Fibroblast of skin of back (primary cell): ENCODE data around the gene CD180.

Experiments
- DNase-seq: peaks from one replicate; pipeline ENCODE4 v3.0.0-alpha.2; 2013

Gene CD180

DNA sequence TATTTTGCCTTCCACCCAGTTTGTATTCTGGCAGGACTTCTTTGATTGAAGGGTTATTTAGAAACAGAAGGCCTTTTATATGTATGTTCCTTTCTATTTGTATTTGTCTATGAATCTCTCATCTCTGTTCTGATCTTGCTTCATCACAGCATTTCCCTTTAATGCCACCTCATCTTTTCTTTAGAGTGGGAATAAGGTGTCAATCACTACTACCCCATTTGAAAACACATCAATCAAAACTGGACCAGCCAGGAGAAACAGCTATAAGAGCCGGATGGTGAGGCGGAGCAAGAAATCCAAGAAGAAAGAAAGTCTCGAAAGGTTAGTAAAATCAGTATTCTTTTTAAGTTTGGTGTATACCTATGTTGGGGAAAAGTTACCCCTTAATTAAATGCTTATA lies 36.3 kb downstream of the CD180 start:
- DNase-seq = no peak

DNA sequence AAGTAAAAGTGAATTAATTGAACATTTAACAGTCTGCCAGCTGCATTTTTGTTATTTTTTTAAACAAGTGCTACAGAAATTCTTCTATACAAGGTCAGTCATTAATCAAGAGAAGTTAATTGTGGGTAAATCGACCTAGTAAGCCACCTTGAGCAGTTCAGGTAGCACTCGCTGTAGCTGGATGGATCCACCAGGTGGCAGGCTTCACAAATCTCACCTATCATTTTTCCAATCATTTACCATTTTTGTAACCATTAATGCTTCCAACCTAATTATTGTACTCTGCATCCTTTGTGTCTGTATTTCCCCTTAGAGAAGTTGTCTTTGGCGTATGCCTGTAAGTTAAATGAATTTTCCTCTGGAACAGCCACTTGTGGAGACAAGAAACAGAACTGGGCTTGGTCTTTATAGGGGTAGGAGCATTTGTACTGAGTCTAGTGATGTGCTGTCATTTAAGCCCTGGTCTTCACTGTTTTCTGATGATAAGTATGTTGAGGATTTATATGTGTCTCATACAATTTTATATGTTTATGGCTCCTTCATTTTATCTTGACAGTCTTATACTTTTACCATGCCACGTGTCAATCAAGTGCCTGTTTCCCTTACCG lies 39.5 kb downstream of the CD180 start:
- peak; percentile 8 for DNase-seq

DNA sequence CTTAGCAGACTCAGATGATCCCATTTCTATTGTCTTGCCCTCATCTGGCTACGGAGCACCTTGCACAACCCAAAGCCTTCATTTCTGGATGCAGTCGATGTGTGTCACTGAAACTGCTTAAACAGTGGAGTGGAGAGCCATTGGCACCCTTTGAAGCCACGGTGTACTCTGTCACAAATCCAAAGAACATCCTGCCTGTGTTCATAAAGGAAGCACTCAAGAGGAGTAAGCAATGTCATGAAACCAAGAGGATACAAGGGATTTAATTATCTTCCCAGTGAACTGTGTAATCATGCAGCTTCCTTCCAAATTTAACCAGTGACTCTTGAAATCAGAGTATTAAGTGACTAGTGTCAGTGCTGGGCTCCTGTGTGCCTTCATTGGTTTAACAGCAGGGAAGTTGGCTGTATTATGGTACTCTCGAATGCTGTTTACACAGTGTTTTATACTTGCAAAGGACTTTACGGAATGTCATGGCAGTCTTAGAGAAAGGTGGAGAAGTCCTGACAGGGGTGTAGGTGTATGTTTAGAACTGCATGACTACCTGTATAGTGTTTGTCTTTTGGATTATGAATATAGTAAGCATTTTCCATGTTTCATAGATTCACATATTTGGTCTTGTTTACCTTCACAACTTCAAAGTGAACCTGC lies 41.9 kb downstream of the CD180 start:
- DNase-seq = no peak

DNA sequence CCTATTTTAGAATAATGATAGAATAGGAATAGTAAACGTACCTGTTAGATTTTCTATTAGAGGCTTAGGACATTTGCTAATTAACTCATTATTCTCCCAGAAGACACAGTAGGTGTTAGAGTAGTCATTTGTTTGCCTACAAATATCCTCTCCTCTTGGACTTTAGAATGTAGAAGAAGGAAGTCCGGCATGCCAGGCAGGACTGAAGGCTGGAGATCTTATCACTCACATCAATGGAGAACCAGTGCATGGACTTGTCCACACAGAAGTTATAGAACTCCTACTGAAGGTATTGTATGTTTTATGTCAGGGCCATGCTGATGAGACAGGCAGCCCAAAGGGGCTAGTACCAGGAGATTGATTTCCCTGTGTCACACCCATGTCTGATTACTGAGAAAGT lies 43.3 kb downstream of the CD180 start:
- no peak for DNase-seq

DNA sequence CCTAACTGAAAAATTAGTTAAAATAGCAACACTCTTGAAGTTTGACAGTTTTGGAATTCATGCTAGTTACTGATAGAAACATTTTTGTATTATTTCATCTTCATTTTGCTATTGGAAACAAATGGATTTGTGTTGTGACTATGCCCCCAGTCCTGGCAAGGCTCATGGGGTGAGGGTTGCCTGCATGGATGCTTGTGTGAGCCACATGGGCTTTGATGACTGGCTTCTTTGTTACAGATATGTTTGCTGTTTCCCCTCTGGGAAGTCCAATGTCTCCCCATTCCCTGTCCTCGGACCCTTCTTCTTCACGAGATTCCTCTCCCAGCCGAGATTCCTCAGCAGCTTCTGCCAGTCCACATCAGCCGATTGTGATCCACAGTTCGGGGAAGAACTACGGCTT lies 44.2 kb downstream of the CD180 start:
- no peak for DNase-seq

DNA sequence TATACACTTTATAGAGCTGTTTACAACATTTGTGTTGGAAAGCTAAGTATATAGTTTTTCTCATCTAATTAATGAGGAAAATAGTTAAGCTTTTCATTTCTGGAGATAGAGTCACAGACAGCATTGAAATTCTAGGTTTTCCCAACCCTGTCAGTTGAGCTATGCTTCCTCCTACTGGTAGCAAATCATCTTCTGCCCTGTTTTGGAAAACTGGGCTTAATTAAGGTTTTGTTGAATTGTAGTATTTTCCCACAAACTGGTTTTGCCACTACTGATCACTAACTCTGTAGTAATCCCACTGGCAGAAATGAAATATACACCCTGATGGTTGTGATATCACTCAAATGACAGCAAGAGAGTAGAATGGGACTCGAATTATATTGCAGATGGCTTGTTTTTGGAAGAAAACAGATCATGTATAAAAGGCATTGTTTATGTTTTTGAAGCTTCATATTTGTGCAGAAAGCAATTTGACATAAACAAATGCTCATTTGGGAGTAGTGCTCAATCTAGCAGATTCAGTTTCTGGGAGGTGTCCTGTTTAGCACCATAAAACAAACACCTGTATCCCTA lies 46.6 kb downstream of the CD180 start:
- DNase-seq = peak; percentile 16

DNA sequence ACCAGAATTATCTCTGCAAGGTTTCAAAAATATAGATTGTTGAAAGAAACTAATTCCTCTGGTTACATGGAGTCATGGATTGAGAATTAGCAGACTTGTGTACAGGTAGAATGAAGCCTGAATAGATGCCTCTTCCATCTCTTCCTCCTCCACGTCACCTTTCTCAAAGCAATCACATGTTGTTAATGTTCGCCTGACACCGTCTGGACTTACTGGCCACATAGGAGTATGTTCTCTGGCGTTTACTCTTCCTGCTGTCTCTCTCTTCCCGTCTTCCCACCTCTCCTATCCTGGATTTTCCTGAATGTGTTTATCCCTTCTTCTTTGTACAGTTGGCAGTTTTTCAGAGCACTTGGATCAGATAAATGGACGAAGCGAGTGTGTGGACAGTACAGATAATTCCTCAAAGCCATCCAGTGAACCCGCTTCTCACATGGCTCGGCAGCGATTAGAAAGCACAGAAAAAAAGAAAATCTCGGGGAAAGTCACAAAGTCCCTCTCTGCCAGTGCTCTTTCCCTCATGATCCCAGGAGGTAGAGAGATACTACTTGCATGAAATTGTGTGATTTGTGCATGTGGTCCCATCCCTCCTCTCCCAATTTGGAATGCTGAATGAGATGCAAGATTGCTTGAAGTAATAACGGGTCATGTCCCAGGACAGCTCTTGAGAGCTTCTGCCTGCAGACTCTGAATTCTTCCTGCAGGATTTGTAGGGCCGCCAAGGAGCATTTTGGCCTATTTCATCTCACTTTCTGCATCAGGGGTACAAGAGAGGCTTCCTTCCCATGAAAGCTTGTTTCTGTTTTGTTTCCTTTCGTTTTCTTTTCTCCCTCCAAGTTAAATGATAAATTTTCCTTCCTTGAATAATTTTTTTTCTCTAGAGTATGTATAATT lies 47.3 kb downstream of the CD180 start:
- DNase-seq = no peak

DNA sequence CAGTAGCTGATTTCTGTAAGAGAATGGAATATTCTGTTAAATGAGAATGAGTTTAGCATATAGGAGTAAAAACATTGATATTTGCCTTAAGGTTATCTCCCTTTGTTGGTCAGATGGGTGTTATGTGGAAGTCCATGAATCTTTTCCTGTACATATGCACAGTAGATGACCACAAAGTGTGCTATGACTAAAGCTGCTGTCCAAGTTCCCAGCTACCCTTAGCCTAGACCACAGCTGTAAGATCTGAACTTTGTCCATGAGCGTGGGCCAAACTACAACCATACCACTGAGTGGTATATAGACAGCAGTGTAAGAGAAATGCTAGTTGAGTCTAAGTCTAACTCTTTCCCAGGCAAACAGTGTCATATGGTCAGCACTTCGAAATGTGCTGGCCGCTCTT lies 48.8 kb downstream of the CD180 start:
- DNase-seq = no peak

DNA sequence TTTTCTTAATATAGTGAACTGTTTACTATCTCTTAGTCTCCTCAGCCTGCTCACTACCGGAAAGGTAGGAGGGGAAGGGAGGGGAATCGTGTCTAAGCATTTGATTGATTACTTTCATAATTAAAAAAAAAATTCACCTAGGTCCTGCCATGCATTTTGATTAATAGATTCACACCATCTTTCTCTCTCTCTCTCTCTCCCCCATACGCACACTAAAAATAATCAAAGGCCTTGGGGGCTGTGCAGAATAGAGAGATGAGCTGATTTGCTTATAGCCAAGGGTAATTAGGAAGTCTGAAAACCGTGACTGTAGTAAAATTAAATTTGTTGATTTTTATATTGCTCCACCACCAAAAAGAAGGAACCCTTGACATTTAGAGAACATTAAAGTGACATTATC lies 49.6 kb downstream of the CD180 start:
- DNase-seq = no peak

DNA sequence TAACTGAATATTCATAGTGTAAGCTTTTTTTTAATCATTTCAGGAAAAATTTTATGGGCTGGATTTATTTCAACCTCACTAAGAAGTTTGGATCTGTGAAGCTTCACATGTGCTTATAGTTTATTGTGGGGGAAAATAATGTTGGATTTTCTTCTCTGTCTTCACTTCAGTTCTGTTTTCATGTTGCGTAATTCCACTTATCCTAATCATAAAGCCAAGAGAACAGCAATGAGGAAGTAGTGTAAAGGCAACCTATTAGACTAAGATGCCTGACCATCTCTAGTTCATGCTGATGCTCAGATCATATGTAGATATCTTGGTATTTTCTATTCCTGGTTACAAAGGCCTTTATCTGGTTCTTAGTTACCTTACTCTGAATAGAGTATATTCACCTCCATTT lies 50.0 kb downstream of the CD180 start:
- no peak for DNase-seq

DNA sequence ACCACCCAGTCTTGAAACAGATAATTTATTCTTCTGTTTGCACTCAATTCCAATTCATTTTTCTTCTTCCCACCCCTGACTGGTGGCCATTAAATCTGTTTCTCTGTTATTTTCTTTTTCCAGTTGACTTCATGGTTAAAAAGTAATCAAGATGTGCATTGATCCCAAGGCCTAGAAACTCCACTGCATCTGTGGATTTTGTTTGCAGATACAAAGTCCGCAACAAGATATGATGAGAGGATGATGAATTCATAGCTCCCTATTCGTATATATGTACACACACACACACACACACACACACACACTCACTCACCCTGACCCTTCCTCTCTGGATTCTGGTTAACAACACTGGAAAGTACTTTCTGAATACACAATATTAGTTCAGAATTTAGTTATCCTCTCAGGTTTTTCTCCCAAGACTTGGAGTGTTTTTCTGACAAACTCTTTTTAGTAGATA lies 52.4 kb downstream of the CD180 start:
- DNase-seq = no peak

DNA sequence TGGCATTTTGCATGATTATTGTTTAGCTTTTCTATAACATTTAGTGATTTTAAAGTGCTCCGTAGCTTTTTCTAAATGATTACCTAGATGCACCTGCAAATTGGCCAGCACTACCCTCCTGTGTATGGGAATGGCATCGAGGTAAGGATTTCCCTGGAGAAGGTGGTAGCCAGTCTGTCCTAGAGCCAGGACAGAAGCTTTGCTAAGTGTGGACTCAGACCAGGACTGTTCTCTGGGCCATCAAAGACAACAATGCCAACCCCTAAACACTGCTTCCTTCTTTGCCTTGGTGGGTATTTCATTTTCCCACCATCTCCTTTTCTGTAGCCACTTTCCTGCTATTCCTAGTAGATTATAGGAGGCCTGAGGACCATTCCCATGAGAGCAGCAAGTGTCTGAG lies 53.0 kb downstream of the CD180 start:
- DNase-seq = no peak

DNA sequence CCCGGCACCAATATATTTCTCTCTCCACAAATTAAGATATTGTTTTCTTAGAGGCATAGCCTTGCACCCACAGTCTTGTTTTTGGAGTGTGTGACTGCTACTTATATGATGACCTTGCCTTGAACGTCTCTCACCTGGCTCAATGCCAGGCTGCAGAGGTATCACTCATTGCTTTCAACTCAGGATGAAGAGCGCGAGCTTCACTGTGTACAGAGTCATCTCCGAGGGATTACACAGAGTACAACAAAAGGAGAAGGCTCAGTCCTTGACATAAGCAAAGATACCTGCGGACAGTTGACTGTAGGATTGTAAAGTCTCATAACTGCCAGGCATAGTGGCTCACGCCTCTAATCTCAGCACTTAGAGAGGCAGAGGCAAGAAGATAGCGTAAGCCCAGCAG lies 53.8 kb downstream of the CD180 start:
- no peak for DNase-seq

DNA sequence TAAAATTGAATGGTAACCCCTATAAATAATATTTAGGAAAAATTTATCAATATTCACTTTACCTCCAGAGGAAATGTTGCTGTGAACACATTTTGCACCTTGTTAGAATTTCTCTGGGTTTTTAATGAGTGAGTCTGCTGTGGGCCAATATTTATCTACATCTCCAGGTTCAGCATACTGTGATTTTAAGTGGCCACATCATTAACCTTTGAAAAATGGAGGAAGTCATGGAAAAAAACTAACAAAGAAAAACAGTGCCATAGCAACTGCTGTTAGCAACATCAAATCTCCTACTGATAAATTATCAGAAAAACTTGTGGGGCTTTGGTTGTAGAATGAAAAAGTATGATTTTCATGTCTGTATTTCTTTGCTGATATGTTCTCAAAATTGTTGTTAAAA lies 55.0 kb downstream of the CD180 start:
- no peak for DNase-seq

DNA sequence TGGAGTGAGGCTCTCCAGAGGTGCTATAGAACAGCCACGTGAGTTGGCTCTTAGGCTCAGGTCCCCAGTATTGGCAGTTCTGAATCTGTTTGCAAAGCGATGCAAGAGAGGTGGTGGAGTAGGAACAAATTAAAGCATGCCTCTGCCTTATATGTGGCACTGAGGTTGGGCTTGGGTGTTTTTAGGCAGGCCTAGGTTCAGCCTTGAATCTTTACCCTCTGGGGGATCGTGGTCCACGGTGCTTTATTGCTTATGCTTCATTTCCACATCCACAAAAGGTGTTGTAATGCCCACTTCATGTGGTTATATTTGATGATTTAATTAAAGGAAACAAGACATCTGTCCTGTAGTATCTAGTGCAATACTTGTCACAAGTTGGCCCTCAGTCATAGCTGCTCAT lies 56.2 kb downstream of the CD180 start:
- no peak for DNase-seq

DNA sequence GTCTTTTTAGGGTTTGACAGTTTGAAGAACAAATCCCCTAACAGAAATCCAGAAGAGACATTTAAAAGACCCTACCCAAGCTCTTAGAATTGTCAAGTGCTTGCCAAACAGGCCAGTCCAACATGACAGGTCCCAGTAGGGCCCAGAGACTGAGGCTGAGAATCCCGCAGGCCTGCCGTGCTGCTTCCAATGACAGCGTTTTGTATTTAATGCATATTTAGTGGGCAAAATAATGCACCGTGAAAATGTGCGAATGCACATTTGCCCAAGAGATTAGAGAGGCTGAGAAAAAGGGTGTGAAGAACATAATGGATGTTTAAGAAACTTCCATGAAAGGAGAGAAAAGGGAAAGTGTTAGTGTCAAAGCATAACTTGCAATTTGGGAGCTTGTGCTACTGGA lies 57.6 kb downstream of the CD180 start:
- DNase-seq = no peak

DNA sequence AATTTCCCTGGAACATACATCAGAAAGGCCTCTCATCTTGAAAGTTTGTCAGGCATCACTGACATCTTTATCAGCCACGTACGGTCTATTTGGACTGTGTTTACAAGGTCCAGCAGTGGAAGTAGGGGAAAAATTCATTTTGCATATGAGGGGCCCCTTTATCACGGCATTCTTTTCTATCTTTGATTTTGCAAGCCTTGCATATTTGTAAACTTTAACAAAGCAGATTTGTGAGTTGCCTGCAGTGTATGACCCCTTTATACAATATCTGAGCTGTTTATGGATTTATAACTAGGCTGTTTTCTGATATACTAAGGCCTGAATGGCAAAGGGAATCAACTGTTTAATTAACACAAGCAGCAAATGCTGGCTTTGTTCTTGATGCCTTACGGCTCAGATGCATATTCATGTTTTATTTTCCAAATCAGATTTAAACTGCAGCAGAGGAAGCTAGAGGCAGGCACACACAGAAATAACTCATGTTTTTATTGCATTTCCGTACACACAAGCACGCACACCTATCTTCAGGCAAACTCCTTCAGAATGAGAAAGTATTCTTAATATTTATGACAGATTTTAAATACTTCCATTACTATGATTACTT lies 61.1 kb downstream of the CD180 start:
- DNase-seq = no peak

DNA sequence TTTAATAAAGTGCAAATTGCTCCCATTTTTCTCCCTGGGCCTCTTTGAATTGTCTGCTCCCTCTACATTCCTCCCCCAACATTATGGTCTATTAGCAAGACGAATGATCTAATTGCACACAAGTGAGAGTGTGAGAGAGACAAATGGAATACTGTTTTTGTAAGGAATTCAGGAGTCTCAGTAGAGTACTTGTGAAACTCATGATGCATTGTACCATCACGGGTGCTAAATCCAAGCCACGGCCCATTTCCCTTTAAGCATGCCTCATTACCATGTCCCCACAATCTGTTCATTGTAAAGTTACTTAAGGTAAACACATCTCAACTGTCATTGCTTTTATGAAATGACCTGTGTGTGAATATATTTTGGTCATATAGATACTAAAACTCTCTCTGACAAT lies 62.8 kb downstream of the CD180 start:
- DNase-seq = no peak

DNA sequence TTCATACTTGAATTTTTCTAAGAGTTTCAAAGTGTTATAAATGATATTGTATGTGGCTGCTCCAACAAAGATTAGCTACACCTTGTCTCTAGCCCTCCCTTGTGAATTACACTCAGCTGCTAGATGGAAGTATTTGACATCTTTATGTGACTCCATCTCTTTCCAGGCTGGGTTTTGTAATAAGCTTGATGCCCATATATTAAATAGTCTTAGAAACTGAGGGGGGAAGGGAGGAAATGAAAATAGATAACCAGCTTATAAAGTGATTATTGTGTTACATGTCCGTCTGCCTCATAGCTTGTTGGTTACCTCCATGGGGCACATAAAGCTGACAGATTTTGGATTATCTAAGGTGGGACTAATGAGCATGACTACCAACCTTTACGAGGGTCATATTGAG lies 63.4 kb downstream of the CD180 start:
- no peak for DNase-seq

DNA sequence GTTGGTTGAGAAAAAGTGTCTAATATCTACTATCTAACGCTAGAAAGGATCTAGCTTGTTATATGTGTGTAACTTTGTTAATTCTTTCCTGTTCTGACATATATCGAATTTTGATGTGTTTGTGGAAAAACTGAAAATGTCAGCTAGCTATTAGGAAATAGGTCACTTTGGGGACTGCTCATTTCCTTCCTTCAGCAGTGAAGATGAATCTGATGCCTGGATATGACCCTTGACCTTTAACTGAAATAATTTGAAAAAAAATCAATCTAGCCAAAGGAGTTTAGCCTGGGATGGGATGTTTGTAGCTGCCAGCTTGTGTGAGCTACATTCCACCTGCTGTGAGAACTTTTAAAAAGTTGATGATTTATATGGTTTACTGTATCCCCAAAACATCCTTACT lies 66.8 kb downstream of the CD180 start:
- DNase-seq = no peak
